GM19351 (cell line): ENCODE measurements around the gene WASF3.
"Not testable (repeated sequence)": the region's sequence is repeated elsewhere in the genome, so short reads cannot be mapped to it uniquely, and the experiment has no call there.

Experiments used
- ATAC-seq: cut with Tn5 transposase; IDR thresholded peaks from one replicate; pipeline ENCODE4 v1.9.1; 2021; ENCODE audit warnings: mild to moderate bottlenecking, moderate library complexity; ENCODE audit not compliant: unreplicated experiment

The WASF3 gene

DNA sequence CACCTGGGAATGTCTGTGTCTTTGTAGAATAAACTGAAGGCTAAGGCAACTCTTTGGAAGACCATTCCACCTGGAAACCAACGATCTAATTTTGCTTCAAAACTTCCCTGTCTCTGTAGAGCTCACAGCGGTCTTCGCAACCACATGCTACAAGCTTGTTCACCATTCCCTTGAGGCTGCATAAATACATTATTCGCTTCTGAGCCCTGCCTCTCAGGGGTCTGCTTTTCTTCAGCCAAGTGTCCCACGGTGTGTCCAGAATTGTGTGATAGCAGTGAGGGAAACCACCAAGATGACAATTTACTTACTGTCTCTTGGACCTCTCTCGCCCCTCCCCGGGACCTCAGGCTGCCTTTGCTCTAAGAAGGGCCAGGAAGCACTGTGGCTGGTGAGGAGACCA, 152.0 kb downstream of the WASF3 start:
- ATAC-seq, result no peak

DNA sequence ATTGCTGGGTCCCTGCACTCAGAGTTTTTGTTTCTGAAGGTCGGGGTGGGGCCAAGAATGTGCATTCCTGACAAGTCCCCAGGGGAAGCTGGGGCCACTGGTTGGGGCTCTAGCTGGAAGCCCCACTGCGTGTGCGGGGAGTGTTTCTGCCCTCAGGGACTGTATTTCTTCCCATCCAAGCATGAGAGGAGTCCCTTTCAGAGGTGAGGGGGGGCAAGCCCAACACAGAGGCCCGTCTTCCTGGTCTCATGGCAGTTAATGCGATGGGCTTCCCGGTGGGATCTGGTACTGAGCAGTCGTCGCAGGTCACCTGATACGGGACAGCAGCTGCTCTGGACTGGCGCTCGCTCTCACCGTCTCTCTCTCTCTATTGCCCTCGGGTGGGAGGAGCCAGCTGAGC, 152.7 kb downstream of the WASF3 start:
- ATAC-seq, result no peak

DNA sequence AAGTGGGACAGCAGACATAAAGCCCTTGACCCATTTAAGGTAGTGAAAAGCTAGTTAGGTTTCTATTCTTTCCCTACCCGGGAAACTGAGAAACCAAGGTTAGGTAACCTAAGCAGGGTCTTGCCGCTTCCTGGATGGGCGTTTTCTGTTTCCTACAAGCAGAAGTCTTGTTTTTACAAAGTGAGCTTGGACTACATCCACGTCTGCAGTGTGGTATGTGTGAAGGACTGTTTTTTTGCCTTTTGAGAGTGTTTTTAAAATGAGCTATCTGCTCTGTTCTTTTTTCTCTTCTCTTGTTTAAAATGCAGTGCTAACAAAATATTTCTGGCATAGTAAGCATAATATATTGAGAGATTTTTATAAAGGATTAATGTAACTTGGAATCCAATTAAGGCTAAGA, 153.7 kb downstream of the WASF3 start:
- no peak for ATAC-seq

DNA sequence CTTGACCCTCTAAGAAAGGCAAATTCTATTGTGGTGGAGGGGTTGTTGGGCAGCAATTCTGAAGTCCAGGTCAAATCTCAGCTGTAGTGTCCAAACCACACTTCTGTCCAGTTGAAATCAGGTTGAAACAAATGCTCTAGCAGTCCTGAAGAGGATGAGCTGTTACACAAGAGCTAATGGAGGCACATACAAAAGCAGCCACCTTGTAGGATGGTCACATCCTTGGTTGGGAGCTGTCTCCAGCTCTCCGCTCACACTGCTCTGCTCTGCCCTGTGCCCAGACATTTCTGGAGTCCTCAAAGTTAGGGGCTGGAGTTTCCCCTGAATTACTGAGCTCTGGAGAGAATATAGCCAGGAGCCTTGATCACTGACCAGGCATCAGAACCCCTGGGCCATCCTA, 155.9 kb downstream of the WASF3 start:
- ATAC-seq, result no peak

DNA sequence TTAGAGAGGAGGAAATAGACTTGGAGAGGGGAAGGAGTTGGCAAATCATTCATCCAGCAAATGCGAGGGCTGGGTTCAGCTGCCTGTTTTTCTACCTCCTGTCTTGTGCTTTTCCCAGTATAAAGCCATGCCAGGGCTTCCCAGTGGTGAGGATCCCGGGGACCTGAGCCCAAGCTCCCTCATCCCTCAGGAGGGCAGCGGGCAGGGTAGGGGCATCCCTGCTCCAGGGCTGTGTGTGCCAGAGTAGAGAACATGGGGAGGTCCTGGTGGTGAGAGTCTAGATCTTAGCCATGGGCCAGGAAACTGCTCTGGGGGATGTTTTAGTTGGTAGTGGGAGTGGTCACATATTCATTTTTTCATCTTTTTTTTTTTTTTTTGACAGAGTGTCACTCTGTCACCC, 159.5 kb downstream of the WASF3 start:
- no peak for ATAC-seq

DNA sequence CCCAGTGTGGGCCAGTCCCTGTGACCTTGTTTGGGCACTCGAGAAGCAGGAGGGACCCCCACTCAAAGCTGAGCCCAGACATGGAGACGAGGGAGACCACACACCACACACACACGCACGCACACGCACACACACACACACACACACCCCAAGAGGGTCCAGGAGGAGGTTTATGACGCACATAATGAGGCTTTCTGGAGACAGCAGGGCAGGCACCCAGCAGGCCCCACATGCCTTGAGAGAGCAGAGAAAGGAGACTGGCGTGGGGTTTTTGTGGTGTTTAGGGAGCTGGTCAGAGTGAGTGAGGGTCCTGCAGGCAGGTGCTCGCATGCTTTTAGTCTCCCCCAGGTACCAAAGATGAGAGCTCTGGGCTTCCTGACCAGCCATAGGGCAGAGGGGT, 160.7 kb downstream of the WASF3 start:
- ATAC-seq, result no peak

DNA sequence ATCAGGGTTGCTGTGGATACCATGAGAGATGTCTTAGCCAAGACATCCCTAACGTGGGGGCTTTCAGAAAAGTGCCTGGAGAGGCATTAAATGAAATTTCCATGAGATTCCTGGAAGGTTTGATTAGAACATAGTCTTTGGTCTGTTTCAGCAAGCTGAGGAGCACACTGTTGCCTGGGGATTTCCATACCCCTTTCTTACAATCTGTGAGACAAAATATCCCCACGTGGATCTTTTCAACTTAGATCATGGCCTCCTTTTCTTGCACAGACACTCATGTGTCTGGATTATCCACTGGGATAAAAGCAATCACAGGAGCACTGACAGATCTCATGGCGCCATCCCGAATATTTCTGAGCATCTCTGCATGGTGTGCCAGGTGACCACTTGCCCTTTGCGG, 161.4 kb downstream of the WASF3 start:
- ATAC-seq, result no peak

DNA sequence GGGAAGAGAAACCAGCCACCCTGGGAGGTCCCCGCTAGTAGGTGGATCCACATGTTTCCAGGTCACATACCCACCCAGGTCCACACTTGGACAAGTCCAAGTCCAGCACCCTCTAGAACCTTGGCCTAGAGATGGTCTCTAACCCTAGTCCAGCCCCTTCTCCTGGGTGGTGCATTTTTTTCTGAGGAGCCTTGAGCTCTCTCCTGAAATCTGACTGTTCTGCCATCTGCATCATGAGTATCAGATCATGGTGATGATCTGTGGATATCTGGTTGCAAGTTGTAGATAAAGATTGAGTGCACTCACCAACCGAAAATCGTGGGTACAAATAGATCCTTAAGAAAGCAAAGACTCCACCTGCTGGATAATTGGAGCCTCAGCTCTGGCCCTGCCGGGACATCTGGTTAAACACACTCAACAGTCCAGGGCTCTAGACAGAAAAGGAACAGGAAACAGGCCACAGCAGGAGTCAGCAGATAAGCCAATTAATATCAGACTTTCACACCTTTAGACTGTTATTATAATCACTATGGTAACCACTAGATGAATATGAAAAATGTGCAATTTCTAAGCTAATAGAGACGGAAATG, 162.0 kb downstream of the WASF3 start:
- no peak for ATAC-seq

DNA sequence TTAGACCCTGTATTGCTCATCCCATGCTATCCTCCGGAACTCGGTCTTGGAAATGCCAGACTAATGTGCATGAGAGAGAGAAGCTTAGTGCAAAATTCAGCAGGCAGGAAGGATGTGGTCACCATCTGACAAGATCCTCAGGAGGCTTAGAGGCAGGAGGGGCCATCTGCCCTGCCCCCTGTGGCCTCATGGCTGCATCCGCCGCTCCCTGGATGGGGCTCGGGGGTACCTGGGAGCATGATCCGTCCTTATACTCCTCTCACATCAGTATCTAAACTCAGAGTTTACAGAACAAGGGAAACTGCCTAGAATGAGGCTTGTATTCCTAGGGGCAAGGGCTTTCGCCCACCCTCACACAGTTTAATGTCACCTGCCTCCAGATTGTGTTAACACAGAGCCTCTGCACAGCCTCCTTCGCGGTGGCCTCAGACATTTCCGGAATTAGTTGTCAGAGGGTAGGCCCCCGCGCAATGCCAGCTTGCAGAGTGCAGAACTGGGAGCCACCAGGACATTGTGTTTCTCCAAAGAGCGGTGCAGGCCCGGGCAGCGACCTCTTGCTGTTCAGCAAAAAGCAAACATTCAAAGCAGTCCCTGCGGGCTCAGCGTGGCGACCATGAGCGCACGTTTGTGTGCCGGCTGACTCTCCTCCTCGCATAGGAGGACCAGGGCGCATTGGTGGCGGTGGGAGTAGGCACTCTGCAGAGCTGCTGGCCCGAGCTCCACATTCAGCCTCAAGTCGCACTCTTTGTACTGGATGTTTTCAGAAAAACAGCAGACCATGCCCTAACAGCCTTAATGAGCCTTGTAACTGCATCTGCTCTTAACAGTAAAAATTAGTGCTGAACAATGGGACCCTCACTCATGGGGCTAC, 164.0 kb downstream of the WASF3 start:
- no peak for ATAC-seq

DNA sequence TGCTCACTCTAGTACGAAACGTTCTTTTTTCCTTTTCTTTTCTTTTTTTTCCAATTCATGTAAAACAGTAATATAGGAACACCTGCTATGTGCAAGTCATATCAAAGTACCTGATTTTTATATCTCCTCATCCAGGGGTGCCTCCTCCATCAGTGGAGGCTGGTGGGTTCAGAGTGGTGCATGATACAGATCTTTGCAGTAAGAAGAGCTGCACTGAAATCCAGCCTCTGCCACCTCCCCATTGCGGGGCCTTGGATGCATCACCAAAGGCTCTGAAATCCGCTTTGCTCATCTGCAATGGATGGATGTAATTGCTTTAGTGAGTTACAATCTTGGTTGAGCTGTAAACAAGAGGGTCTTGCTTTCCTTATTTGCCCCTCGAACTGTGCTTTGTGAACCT, 164.8 kb downstream of the WASF3 start:
- no peak for ATAC-seq

DNA sequence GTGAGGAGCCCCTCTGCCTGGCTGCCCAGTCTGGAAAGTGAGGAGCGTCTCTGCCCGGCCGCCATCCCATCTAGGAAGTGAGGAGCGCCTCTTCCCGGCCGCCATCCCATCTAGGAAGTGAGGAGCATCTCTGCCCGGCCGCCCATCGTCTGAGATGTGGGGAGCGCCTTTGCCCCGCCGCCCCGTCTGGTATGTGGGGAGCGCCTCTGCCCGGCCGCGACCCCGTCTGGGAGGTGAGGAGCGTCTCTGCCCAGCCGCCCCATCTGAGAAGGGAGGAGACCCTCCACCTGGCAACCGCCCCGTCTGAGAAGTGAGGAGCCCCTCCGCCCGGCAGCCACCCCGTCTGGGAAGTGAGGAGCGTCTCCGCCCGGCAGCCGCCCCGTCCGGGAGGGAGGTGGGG, 166.1 kb downstream of the WASF3 start:
- ATAC-seq, result not testable (repeated sequence)

DNA sequence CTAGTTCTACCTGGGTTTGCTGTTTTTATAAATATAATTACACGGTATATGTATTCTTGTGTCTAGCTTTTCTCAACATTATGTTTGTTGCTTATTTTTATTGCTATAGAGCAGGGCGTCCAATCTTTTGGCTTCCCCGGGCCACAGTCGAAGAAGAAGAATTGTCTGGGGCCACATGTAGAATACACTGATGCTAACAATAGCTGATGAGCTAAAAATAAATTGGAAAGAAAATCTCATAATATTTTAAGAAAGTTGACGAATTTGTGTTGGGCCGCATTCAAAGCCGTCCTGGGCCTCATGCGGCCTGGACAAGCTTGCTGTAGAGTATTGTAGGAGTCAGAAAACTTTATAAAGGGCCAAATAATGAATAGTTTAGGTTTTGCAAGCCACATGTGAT, 169.2 kb downstream of the WASF3 start:
- ATAC-seq, result no peak

DNA sequence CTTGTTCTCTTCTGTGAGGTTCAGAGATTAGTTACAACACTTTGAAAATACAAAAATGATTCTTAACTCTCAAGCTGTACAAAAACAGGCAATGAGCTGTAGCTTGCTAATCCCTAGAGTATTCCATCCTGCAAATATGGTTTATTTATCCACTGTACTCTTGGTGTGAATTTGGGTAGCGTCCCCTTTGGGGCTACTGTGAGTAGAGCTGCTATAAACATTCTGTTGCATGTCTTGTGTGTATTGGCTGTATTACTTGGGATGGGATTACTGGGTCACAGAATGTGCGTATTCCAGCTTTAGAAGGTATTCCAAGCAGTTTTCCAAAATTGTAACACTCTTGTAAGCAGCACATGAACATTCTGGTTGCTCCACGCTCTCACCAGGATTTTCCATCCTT, 169.6 kb downstream of the WASF3 start:
- no peak for ATAC-seq

DNA sequence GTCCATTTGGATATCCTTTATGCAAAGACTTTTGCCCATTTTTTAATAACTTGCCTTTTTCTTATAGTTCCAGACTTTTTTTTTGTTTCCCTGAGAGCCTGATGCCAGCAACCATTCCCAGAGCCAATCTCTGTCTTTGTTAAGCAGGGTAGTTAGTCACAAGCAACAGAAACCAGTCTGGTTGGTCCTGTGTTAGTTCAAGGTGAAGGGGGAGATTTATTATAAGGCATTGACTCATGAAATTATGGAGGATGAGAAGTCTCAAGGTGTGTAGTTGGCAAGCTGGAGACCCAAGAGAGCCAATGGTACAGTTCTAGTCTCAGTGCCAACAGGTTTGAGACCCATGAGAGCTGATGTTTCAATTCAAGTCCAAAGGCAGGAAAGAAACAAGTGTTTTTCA, 170.2 kb downstream of the WASF3 start:
- no peak for ATAC-seq

DNA sequence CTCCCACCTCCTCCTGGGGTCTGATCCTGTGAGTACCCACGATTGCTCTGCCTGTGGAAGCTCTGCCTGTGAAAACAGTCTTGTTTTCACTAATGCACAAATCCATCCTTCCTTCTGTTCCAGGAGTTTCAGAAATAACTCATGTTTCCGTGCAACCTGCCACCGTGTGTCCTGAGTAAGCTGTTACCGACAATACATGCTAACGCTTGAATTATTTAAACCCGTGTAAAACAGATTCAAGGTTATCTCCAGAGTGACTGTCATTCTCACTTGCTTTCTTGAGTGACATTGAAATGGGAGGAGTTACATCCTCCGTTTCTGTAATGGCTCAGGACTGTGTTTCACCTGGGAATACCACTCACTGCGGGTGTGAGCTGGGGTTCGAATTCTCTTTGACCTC, 178.2 kb downstream of the WASF3 start:
- no peak for ATAC-seq
